A673 (cell line): ENCODE data around the gene MSANTD2. TPM values are rescaled to one million over a fixed set of nuclear protein-coding genes. Genes with fewer than 3 reads are reported as not detected.

ENCODE experiments used
- BruUV-seq: library from RNA; stranded (reverse); fragments of 400-500 nt; replicated peaks from 2 replicates; lab custom pipeline; 2021; lab: Mats Ljungman, UMichigan
- CTCF ChIA-PET: fragments of 300-600 bp; sonication (Branson Sonifier 250); formaldehyde crosslinking; loops from one replicate; lab custom pipeline; 2022; ENCODE audit warnings: antibody characterized with exemption; lab: Charles Lee
- POLR2A ChIA-PET: fragments of 300-600 bp; sonication (Branson Sonifier 250); formaldehyde crosslinking; loops from one replicate; lab custom pipeline; 2022; ENCODE audit warnings: antibody characterized with exemption; ENCODE audit not compliant: low non-redundant PET; lab: Charles Lee
- DNase-seq: peaks from one replicate; pipeline ENCODE4 v3.0.0-alpha.2; 2015; ENCODE audit warnings: low spot score
- H3K27ac ChIP-seq: fragments of 200-600 bp; sonication (generic); 2 replicates; pipeline ENCODE4 v1.5.1; 2016; ENCODE audit warnings: mixed run types, low read depth, mild to moderate bottlenecking, mixed read lengths, antibody characterized with exemption, low read length; ENCODE audit not compliant: poor library complexity, severe bottlenecking
- H3K27me3 ChIP-seq: fragments of 200-600 bp; sonication (generic); replicated peaks from 2 replicates; pipeline ENCODE4 v1.6.1; 2017; ENCODE audit warnings: mixed run types, low read depth, mild to moderate bottlenecking, mixed read lengths, antibody characterized with exemption, low read length; ENCODE audit not compliant: insufficient read depth, poor library complexity
- H3K36me3 ChIP-seq: fragments of 200-600 bp; sonication (generic); 2 replicates; pipeline ENCODE4 v1.6.1; 2016; ENCODE audit warnings: mixed run types, mild to moderate bottlenecking, mixed read lengths, antibody characterized with exemption, low read length; ENCODE audit not compliant: insufficient read depth, poor library complexity, severe bottlenecking
- H3K4me1 ChIP-seq: fragments of 200-600 bp; sonication (generic); 2 replicates; pipeline ENCODE4 v1.6.1; 2017; ENCODE audit warnings: mixed run types, mild to moderate bottlenecking, mixed read lengths, antibody characterized with exemption, low read length; ENCODE audit not compliant: insufficient read depth, poor library complexity, severe bottlenecking
- H3K4me3 ChIP-seq: fragments of 200-600 bp; sonication (generic); 2 replicates; pipeline ENCODE4 v1.5.1; 2016; ENCODE audit warnings: low read depth, mixed run types, mild to moderate bottlenecking, mixed read lengths, low read length; ENCODE audit not compliant: poor library complexity, severe bottlenecking
- H3K9me3 ChIP-seq: fragments of 200-600 bp; sonication (generic); 2 replicates; pipeline ENCODE4 v1.6.1; 2016; ENCODE audit warnings: mixed run types, low read depth, mild to moderate bottlenecking, mixed read lengths, antibody characterized with exemption, low read length; ENCODE audit not compliant: poor library complexity, severe bottlenecking
- EZH2 ChIP-seq: fragments of 200-600 bp; sonication (generic); IDR thresholded peaks from 2 replicates; pipeline ENCODE4 v1.6.1; 2017; ENCODE audit warnings: borderline replicate concordance, low read depth, mild to moderate bottlenecking, mixed read lengths, antibody characterized with exemption, low read length; ENCODE audit not compliant: poor library complexity, severe bottlenecking
- intact Hi-C: fragments of 100-400 bp; cut with micrococcal nuclease; formaldehyde crosslinking; loops from one replicate; pipeline ENCODE4 v1.10.0; 2022; ENCODE audit not compliant: unreplicated experiment
- total RNA-seq: library from RNA; stranded (reverse); gene quantifications from 2 replicates; pipeline ENCODE4 v1.2.3, GENCODE V29; 2021
- TF ChIP-seq, protein P1 (sequence below): fragments of 300-800, 200-600 bp; sonication (generic); conservative IDR thresholded peaks from 2 replicates; pipeline ENCODE4 v1.5.1; 2017; ENCODE audit warnings: low read depth, mild to moderate bottlenecking, antibody characterized with exemption, low read length, moderate library complexity, mixed read lengths

The MSANTD2 gene
- total RNA-seq, 1 experiment from 2014 or later, result 33.3 TPM

DNA sequence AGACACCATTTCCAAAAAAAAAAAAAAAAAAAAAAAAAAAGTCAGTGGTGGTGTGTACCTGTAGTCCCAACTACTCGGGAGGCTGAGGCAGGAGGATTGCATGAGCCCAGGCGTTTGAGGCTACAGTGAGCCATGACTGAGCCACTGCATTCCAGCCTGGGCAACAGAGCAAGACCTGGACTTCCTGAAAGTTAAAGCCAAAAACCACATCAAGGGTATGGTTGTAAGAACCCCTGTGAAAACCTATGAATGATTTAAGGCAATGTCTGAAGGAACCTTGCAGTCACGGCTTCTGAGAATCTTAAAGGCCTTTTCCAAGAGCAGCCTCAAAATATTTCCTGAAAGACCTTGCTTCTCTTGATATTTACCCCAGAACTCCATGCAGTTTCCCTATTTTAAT, 30.5 kb upstream of the MSANTD2 start:
- ChIA-PET CTCF (no interaction called here), POLR2A (no interaction called here)
- Histone ChIP-seq H3K9me3 (no peaks in the 10 kb centered on the region), H3K36me3 (no peaks in the 10 kb centered on the region), H3K4me3 (no peak overlapping the region), H3K27ac (no peak overlapping the region), H3K27me3 (no peaks in the 10 kb centered on the region), H3K4me1 (no peaks in the 10 kb centered on the region)
- DNase-seq, result no peak
- BruUV-seq, result no TSS peak
- intact Hi-C loops, result no loop called here
- no peak for TF ChIP-seq EZH2
- TF ChIP-seq, protein P1, sequence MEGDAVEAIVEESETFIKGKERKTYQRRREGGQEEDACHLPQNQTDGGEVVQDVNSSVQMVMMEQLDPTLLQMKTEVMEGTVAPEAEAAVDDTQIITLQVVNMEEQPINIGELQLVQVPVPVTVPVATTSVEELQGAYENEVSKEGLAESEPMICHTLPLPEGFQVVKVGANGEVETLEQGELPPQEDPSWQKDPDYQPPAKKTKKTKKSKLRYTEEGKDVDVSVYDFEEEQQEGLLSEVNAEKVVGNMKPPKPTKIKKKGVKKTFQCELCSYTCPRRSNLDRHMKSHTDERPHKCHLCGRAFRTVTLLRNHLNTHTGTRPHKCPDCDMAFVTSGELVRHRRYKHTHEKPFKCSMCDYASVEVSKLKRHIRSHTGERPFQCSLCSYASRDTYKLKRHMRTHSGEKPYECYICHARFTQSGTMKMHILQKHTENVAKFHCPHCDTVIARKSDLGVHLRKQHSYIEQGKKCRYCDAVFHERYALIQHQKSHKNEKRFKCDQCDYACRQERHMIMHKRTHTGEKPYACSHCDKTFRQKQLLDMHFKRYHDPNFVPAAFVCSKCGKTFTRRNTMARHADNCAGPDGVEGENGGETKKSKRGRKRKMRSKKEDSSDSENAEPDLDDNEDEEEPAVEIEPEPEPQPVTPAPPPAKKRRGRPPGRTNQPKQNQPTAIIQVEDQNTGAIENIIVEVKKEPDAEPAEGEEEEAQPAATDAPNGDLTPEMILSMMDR, result no peak

DNA sequence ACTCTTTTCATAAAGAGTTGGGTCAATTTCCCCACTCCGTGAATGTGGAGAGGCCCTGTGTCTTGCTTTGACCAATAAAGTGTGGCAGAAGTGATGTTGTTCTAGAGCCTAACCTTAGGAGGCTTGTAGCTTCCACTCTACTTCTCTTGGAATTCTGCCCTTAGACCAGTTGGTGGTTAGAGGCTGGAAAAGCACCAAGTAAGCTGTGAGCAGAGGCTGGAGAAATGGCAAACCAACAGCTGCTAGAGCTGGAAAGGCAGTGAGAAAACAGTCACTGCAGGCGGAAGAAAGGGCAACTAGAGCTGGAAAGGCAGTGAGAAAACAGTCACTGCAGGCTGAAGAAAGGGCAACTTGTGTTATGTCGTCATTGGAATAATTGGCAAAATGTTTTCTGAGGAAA, 29.8 kb upstream of the MSANTD2 start:
- ChIA-PET POLR2A (no interaction called here), CTCF (no interaction called here)
- Histone ChIP-seq H3K36me3 (no peaks in the 10 kb centered on the region), H3K27ac (no peak overlapping the region), H3K4me1 (no peaks in the 10 kb centered on the region), H3K27me3 (no peaks in the 10 kb centered on the region), H3K9me3 (no peaks in the 10 kb centered on the region), H3K4me3 (no peak overlapping the region)
- TF ChIP-seq, protein P1, result no peak
- TF ChIP-seq EZH2, result no peak
- intact Hi-C loops, result no loop called here
- DNase-seq, result no peak
- no TSS peak for BruUV-seq

DNA sequence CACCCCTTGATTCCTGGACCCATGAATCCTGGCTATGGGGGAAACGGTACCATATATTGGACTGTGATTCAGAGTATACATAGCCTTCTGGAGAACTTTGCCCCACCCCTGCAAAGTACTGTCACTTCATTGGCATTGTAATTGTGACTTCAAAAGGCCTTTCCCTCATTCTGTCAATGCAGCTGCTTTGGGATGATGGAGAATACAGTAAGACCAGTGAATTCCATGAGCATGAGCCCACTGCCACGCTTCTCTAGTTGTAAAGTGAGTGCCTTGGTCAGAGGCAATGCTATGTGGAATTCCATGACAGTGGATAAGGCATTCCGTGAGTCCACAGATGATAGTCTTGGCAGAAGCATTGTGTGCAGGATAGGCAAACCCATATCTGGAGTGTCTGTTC, 25.7 kb upstream of the MSANTD2 start:
- no peak for TF ChIP-seq EZH2
- TF ChIP-seq, protein P1, result no peak
- POLR2A ChIA-PET, result no interaction called here
- Histone ChIP-seq H3K4me1 (no peaks in the 10 kb centered on the region), H3K27me3 (no peaks in the 10 kb centered on the region), H3K27ac (no peak overlapping the region), H3K9me3 (no peaks in the 10 kb centered on the region), H3K36me3 (no peaks in the 10 kb centered on the region), H3K4me3 (no peak overlapping the region)
- no peak for DNase-seq
- CTCF ChIA-PET, result no interaction called here
- no TSS peak for BruUV-seq
- intact Hi-C loops, result no loop called here
